Mesenchymal stem cell (in vitro differentiated cells and primary cell): ENCODE results near the gene SMYD5.
A peak's percentile ranks its signal among the peaks of the same experiment; 100 is the strongest.

Experiments used
- DNase-seq: peaks from one replicate; pipeline ENCODE4 v3.0.0-alpha.2; 2013
- H2AFZ ChIP-seq: one replicate; pipeline ENCODE4 v1.6.1; 2013; ENCODE audit warnings: low read depth, mild to moderate bottlenecking, control low read depth, inconsistent platforms, low read length, moderate library complexity
- H2AK5ac ChIP-seq: 2 replicates; pipeline ENCODE4 v1.6.1; 2013; ENCODE audit warnings: low read length, moderate library complexity, mild to moderate bottlenecking, inconsistent platforms; ENCODE audit not compliant: severe bottlenecking
- H2BK120ac ChIP-seq: one replicate; pipeline ENCODE4 v1.6.1; 2013; ENCODE audit warnings: low read depth, mild to moderate bottlenecking, inconsistent platforms, low read length, moderate library complexity
- H2BK12ac ChIP-seq, 2 experiments: one replicate each; pipeline ENCODE4 v1.6.1; 2013; ENCODE audit warnings: inconsistent platforms in 2 of 2, low read length in 2 of 2, mild to moderate bottlenecking in 2 of 2, moderate library complexity in 2 of 2, control low read depth in 1 of 2
- H2BK15ac ChIP-seq: one replicate; pipeline ENCODE4 v1.6.1; 2013; ENCODE audit warnings: mild to moderate bottlenecking, low read depth, inconsistent platforms; ENCODE audit not compliant: poor library complexity, severe bottlenecking
- H2BK5ac ChIP-seq: 2 replicates; pipeline ENCODE4 v1.6.1; 2013; ENCODE audit warnings: low read depth, mild to moderate bottlenecking, low read length, control low read depth, inconsistent platforms; ENCODE audit not compliant: poor library complexity, severe bottlenecking
- H3K14ac ChIP-seq, 2 experiments: one replicate each; pipeline ENCODE4 v1.6.1; 2013; ENCODE audit warnings: inconsistent platforms in 2 of 2, low read length in 2 of 2, control low read depth in 1 of 2, mild to moderate bottlenecking in 1 of 2, moderate library complexity in 1 of 2
- H3K18ac ChIP-seq, 2 experiments: one replicate each; pipeline ENCODE4 v1.6.1; 2013; ENCODE audit warnings: inconsistent platforms in 2 of 2, low read length in 2 of 2, control low read depth in 1 of 2, low read depth in 1 of 2, mild to moderate bottlenecking in 1 of 2
- H3K23ac ChIP-seq, 2 experiments: one replicate each; pipeline ENCODE4 v1.6.1; 2013; ENCODE audit warnings: inconsistent platforms in 2 of 2, low read length in 2 of 2, mild to moderate bottlenecking in 2 of 2, moderate library complexity in 2 of 2, control low read depth in 1 of 2
- H3K27ac ChIP-seq: 2 replicates; pipeline ENCODE4 v1.5.1; 2013; ENCODE audit warnings: mild to moderate bottlenecking, moderate library complexity, low read length, control low read depth, inconsistent platforms; ENCODE audit not compliant: poor library complexity, severe bottlenecking
- H3K27me3 ChIP-seq, 2 experiments: 2 replicates each; pipeline versions ENCODE4 v1.6.1 to v1.7.0; 2013; ENCODE audit warnings: low read length in 2 of 2, mild to moderate bottlenecking in 2 of 2, moderate library complexity in 2 of 2, control low read depth in 1 of 2, inconsistent platforms in 1 of 2; ENCODE audit not compliant: control insufficient read depth in 1 of 2, insufficient read depth in 1 of 2
- H3K36me3 ChIP-seq, 2 experiments: 2 replicates each; pipeline versions ENCODE4 v1.6.1 to v1.7.0; 2013; ENCODE audit warnings: low read length in 2 of 2, control low read depth in 1 of 2, inconsistent platforms in 1 of 2, low read depth in 1 of 2, mild to moderate bottlenecking in 1 of 2; ENCODE audit not compliant: insufficient read depth in 2 of 2, control insufficient read depth in 1 of 2
- H3K4ac ChIP-seq, 2 experiments: one replicate each; pipeline ENCODE4 v1.6.1; 2013; ENCODE audit warnings: inconsistent platforms in 2 of 2, low read length in 2 of 2, mild to moderate bottlenecking in 2 of 2, moderate library complexity in 2 of 2, control low read depth in 1 of 2, low read depth in 1 of 2
- H3K4me1 ChIP-seq: 2 replicates; pipeline ENCODE4 v1.6.1; 2013; ENCODE audit warnings: low read depth, low read length, control low read depth; ENCODE audit not compliant: control insufficient read depth, insufficient read depth
- H3K4me2 ChIP-seq: 2 replicates; pipeline ENCODE4 v1.6.1; 2013; ENCODE audit warnings: low read length, mild to moderate bottlenecking, inconsistent platforms; ENCODE audit not compliant: poor library complexity, severe bottlenecking
- H3K4me3 ChIP-seq, 2 experiments: 2 replicates each; pipeline versions ENCODE4 v1.5.1 to v1.7.0; 2013; ENCODE audit warnings: low read length in 2 of 2, mild to moderate bottlenecking in 2 of 2, control low read depth in 1 of 2, low read depth in 1 of 2; ENCODE audit not compliant: insufficient read depth in 1 of 2
- H3K79me1 ChIP-seq: replicated peaks from 2 replicates; pipeline ENCODE4 v1.6.1; 2013; ENCODE audit warnings: mild to moderate bottlenecking, control low read depth, low read length, inconsistent platforms; ENCODE audit not compliant: poor library complexity, severe bottlenecking
- H3K9ac ChIP-seq: 2 replicates; pipeline ENCODE4 v1.7.0; 2013; ENCODE audit warnings: mild to moderate bottlenecking, low read length, moderate library complexity
- H3K9me3 ChIP-seq: 2 replicates; pipeline ENCODE4 v1.7.0; 2013; ENCODE audit warnings: mild to moderate bottlenecking, low read length; ENCODE audit not compliant: control insufficient read depth
- H4K8ac ChIP-seq: one replicate; pipeline ENCODE4 v1.6.1; 2013; ENCODE audit warnings: inconsistent platforms, mild to moderate bottlenecking, low read length, moderate library complexity
- H4K91ac ChIP-seq: one replicate; pipeline ENCODE4 v1.6.1; 2013; ENCODE audit warnings: mild to moderate bottlenecking, low read length, inconsistent platforms
- WGBS: methylation state at CpG from one replicate; pipeline ENCODE4 v1.1.7; 2013; ENCODE audit warnings: mixed read lengths; 5-methylcytosine and 5-hydroxymethylcytosine counted together

The SMYD5 gene

GRCh38 chr2:73246850-73247249, 32.8 kb downstream of the SMYD5 start:
- Histone ChIP-seq H4K91ac (no peak overlapping the region), H2BK120ac (no peak overlapping the region), H3K18ac (no peak overlapping the region), H3K27me3 (no peaks in the 10 kb centered on the region), H3K4me2 (no peak overlapping the region), H2AFZ (no peak overlapping the region), H2BK15ac (no peak overlapping the region), H3K9me3 (no peaks in the 10 kb centered on the region), H2BK5ac (no peak overlapping the region), H2AK5ac (no peak overlapping the region), H3K4me3 (no peak overlapping the region), H2BK12ac (no peak overlapping the region), H3K9ac (peak overlapping the region; percentile 9), H3K14ac (no peak overlapping the region), H3K4ac (no peak overlapping the region), H3K27ac (no peak overlapping the region), H3K23ac (no peak overlapping the region), H3K36me3 (peaks cover 57 to 95% of the 10 kb centered on the region in 2 experiments), H3K4me1 (peaks cover 2% of the 10 kb centered on the region), H4K8ac (no peak overlapping the region), H3K79me1 (peaks cover 55% of the 10 kb centered on the region)
- 95% methylated on average over 3 of the region's 3 CpGs for WGBS
- no peak for DNase-seq

GRCh38 chr2:73249636-73250035, 35.6 kb downstream of the SMYD5 start:
- Histone ChIP-seq H3K9me3 (no peaks in the 10 kb centered on the region), H3K79me1 (peaks cover 41% of the 10 kb centered on the region), H3K27me3 (no peaks in the 10 kb centered on the region), H3K36me3 (peaks cover 66 to 98% of the 10 kb centered on the region in 2 experiments), H2BK120ac (no peak overlapping the region), H2BK5ac (no peak overlapping the region), H3K14ac (no peak overlapping the region), H2BK15ac (no peak overlapping the region), H3K9ac (no peak overlapping the region), H3K4me3 (no peak overlapping the region), H2AFZ (no peak overlapping the region), H3K27ac (no peak overlapping the region), H3K4me2 (no peak overlapping the region), H2BK12ac (no peak overlapping the region), H4K8ac (no peak overlapping the region), H3K4me1 (no peaks in the 10 kb centered on the region), H3K23ac (no peak overlapping the region), H2AK5ac (no peak overlapping the region), H4K91ac (no peak overlapping the region), H3K18ac (no peak overlapping the region), H3K4ac (no peak overlapping the region)
- DNase-seq, result no peak
- 94% methylated on average over 9 of the region's 9 CpGs for WGBS

GRCh38 chr2:73250872-73251846, 37.1 kb downstream of the SMYD5 start:
- 97% methylated on average over 17 of the region's 17 CpGs for WGBS
- H2BK15ac ChIP-seq, result no peak overlapping the region
- H3K4me2 ChIP-seq, result no peak overlapping the region
- no peaks in the 10 kb centered on the region for H3K9me3 ChIP-seq
- H4K8ac ChIP-seq, result no peak overlapping the region
- no peak overlapping the region for H2BK12ac ChIP-seq
- H3K79me1 ChIP-seq, result peaks cover 33% of the 10 kb centered on the region
- no peak overlapping the region for H3K14ac ChIP-seq
- H2AK5ac ChIP-seq, result no peak overlapping the region
- H3K36me3 ChIP-seq, result peaks cover 78 to 91% of the 10 kb centered on the region in 2 experiments
- no peak overlapping the region for H3K18ac ChIP-seq
- no peak overlapping the region for H2AFZ ChIP-seq
- no peaks in the 10 kb centered on the region for H3K27me3 ChIP-seq
- no peak for DNase-seq
- no peak overlapping the region for H3K4ac ChIP-seq
- H4K91ac ChIP-seq, result no peak overlapping the region
- no peak overlapping the region for H3K27ac ChIP-seq
- no peak overlapping the region for H3K9ac ChIP-seq
- H2BK120ac ChIP-seq, result no peak overlapping the region
- no peak overlapping the region for H2BK5ac ChIP-seq
- H3K23ac ChIP-seq, result no peak overlapping the region
- H3K4me3 ChIP-seq, result no peak overlapping the region
- H3K4me1 ChIP-seq, result no peaks in the 10 kb centered on the region

- Histone ChIP-seq H2BK120ac (no peak overlapping the region), H2BK12ac (no peak overlapping the region), H3K79me1 (peaks cover 23% of the 10 kb centered on the region), H3K23ac (no peak overlapping the region), H3K9ac (no peak overlapping the region), H3K4me3 (no peak overlapping the region), H4K91ac (no peak overlapping the region), H2BK15ac (no peak overlapping the region), H3K36me3 (peaks cover 78 to 84% of the 10 kb centered on the region in 2 experiments), H3K27me3 (no peaks in the 10 kb centered on the region), H3K18ac (no peak overlapping the region), H3K4ac (no peak overlapping the region), H3K27ac (no peak overlapping the region), H3K9me3 (no peaks in the 10 kb centered on the region), H3K4me1 (no peaks in the 10 kb centered on the region), H3K14ac (no peak overlapping the region), H2BK5ac (no peak overlapping the region), H2AK5ac (no peak overlapping the region), H4K8ac (no peak overlapping the region), H3K4me2 (no peak overlapping the region), H2AFZ (no peak overlapping the region)
- WGBS, result 95% methylated on average over 16 of the region's 17 CpGs
- no peak for DNase-seq
These were observed 38.4 kb downstream of the SMYD5 start for GRCh38 chr2:73252238-73253027.
